Right lobe of liver (tissue), 4 donors: ENCODE data around the gene CLPSL2.

ENCODE experiments used
- POLR2A ChIP-seq: fragments of 450-650 bp; IDR thresholded peaks from one replicate; pipeline ENCODE4 v1.6.1; 2017; ENCODE audit warnings: antibody characterized with exemption, mild to moderate bottlenecking
- TF ChIP-seq, protein P1 (sequence below), 4 donors: fragments of 200-600 bp in 3 of 4; fragments of 450-650 bp in 1 of 4; IDR thresholded peaks; one replicate each; pipeline versions ENCODE4 v1.5.1 to v1.8.0; 2016 to 2022; ENCODE audit warnings: antibody characterized with exemption in 4 of 4, mild to moderate bottlenecking in 2 of 4
- donor health status: DM: no; HTN: no; CAD: no.
- donor health status: DM: no; HTN: no; CAD: no.
- donor health status: DM: no; HTN: yes; CAD: no.

DNA sequence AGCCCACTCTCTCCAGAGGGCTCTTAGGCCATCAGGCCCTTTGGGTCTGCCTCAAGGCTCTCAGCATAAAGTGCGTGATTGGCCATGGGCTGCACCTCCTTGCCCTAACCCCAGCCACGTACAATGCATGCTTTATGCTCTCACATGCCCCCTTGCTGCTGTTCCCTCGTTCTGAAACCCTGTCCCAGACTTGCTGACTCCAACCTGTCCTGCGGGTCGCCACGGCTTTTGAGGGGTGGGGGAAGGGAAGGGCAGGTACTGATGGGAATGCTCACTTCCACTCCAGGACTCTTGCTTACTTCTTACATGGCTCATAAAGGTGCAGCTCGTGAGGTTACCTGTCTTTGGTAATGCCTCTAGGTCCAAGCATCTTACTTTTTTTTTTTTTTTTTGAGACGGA lies 33.6 kb upstream of the CLPSL2 start:
- TF ChIP-seq, protein P1, sequence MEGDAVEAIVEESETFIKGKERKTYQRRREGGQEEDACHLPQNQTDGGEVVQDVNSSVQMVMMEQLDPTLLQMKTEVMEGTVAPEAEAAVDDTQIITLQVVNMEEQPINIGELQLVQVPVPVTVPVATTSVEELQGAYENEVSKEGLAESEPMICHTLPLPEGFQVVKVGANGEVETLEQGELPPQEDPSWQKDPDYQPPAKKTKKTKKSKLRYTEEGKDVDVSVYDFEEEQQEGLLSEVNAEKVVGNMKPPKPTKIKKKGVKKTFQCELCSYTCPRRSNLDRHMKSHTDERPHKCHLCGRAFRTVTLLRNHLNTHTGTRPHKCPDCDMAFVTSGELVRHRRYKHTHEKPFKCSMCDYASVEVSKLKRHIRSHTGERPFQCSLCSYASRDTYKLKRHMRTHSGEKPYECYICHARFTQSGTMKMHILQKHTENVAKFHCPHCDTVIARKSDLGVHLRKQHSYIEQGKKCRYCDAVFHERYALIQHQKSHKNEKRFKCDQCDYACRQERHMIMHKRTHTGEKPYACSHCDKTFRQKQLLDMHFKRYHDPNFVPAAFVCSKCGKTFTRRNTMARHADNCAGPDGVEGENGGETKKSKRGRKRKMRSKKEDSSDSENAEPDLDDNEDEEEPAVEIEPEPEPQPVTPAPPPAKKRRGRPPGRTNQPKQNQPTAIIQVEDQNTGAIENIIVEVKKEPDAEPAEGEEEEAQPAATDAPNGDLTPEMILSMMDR (IDR thresholded peaks at IDR 0.05): no peak
- TF ChIP-seq POLR2A: no peak
